HG03520 (cell line): ENCODE results near the gene CHAD.
"Not testable (repeated sequence)": the region's sequence is repeated elsewhere in the genome, so short reads cannot be mapped to it uniquely, and the experiment has no call there.

ENCODE experiments used
- ATAC-seq: cut with Tn5 transposase; IDR thresholded peaks from one replicate; pipeline ENCODE4 v1.9.1; 2021; ENCODE audit warnings: mild to moderate bottlenecking, moderate library complexity; ENCODE audit not compliant: unreplicated experiment

CHAD gene

DNA sequence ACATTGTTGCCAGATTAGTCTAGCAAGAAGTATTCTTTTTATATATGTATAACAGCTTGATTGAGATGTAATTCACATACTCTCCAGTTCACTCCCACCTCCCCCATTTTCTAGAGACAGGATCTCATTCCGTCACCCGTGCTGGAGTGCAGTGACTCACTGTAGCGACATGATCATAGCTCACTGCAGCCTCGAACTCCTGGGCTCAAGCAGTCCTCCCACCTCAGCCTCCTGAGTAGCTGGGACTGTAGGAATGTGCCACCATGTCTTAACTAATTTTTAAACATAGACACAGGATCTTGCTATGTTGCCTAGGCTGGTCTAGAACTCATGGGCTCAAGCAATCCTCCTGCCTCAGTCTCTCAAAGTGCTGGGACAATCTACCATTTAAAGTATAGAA is 6.7 kb upstream of the CHAD start:
- ATAC-seq, result no peak

DNA sequence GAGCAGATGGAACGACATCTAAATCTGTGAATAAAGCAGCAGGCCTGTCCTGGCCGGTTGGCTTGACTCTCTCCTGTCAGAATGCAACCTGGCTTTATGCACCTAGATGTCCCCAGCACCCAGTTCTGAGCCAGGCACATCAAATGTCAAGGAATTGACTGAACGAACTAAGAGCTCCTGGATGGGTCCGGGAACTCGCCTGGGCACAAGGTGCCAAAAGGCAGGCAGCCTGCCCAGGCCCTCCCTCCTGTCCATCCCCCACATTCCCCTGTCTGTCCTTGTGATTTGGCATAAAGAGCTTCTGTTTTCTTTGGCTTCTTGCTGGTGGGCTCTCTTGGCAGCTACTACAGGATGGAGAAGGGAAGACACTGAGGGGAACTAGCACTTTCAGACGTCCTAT is 5.8 kb upstream of the CHAD start:
- no peak for ATAC-seq

DNA sequence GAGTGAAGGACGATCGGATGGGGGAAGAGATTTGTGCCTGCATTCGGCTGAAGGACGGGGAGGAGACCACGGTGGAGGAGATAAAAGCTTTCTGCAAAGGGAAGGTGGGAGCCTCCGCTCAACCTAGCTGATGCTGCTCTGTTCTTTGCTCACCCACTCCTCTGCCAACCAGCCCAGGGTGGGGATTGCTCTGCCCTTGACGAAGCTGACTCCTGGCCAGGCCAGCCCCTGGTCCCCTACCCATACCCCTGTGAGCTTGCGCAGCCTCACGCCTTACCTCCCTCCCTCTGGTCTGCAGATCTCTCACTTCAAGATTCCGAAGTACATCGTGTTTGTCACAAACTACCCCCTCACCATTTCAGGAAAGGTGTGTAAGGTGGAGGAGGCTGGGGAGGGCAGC is 5.2 kb upstream of the CHAD start:
- ATAC-seq, result no peak

DNA sequence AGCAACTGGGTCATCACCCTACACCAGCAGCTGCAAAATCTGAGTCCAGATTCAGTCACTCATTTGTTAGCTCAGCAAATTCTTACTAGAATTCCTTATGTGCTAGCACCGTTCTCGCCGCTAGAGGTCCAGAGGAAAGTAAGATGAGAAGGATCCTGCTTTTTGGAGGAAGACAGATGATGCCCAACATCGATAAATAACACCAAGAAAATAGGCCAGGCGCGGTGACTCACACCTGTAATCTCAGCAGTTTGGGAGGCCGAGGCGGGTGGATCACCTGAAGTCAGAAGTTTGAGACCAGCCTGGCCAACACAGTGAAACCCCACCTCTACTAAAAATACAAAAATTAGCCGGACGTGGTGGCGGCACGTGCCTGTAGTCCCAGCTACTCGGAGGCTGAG is 4.1 kb upstream of the CHAD start:
- not testable (repeated sequence) for ATAC-seq

DNA sequence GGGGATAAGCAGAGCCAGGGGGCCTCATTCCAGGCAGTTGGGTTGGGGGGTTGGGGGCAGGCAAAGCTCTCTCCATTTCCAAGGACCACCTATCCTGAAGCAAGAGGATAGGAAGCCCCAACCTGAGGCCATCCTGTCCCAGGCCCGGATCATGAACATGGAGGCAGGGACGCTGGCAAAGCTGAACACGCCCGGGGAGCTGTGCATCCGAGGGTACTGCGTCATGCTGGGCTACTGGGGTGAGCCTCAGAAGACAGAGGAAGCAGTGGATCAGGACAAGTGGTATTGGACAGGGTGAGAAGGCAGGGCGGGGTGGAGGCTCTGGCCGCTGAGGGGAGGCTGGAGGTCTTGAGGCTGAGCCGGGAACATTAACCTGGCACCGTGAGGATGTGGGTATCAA is 3.6 kb upstream of the CHAD start:
- no peak for ATAC-seq

DNA sequence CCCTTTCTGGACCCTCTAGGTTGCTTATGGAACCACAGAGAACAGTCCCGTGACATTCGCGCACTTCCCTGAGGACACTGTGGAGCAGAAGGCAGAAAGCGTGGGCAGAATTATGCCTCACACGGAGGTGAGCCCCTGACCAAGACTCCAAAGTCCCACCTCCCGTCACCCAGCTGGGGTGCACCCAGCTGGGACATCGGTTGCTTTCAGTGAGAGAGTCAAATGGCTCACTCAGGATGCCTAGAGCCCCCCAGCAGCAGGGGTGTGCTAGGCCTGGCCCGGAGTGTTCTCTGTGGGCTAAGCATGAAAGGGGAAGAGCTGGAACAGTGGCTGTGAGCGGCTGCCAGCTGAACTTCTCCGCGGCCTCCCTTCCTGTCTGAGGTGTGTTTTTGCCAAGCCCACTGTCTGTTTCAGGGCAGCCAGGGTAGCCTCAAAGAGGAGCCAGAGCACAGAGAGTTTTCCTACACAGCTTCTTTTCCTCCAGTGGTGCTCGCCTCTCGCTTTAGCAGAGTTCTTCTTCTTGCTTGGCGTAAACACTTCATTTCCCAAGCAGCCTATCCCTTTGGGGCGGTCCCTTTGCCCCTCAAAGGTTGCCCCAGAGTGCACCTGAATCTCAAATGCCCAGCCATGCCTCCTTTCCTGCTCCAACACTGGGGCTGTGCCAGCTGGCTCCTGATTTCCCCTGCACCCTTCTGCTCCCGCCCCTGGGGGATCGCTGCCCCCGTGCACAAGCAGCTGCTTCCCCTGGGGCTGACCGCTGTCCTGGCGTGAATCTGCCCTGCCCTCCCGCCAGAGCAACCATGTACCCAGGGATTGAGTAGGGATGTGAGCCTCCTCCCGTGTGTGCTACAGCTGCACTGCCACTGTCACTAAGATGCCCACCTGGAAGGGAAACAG is 2.6 kb upstream of the CHAD start:
- ATAC-seq, result no peak

DNA sequence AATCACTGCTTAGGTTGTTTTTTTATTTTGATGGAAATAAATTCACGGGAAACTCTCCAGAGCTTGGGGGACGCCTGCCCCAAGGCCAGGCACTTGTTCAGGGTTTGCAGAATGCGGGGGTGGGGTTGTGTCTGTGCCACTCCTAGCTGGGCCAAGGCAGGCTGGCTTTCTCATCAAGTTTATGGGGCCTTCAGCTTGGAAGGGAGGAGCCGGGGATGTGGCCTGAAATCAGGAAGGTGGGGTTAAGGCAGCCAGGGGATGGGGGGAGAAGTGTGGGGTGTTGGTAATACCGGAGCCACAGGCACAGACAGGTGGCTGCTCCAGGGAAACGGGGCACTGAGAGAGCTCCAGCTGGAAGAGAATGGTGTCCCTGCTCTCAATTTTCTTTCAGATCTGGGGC is 1.7 kb upstream of the CHAD start:
- ATAC-seq, result no peak

DNA sequence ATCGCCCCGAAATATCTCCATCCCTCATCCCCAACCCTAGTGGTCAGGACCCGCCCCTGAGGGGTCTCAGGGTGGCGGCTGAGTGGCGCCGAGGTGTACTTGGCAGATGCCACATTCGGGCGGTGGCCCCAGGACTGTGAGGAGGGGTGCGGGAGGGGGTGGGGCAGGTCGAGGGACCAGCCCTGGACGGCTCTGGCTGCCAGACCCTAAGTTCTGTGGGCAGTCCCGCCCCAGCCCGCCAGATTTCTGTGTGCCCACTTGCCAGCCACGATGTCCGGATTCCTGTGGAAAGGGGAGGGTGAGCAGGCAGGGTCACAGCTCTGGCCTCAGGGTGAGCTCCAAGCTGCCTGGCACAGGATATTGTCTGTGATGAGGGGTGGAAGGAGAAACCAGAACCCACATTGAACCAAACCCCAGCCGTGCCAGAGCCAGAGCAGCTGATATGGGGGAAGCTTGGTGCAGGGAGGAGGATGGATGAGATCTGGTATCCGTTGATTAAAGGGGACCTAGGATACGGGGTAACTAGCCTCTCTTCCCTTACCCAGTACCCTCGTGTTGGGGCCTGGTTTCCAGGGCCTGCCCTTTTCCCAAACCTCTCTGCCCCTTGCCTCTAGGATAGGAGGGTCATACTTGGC is 1.1 kb upstream of the CHAD start:
- ATAC-seq, result no peak

DNA sequence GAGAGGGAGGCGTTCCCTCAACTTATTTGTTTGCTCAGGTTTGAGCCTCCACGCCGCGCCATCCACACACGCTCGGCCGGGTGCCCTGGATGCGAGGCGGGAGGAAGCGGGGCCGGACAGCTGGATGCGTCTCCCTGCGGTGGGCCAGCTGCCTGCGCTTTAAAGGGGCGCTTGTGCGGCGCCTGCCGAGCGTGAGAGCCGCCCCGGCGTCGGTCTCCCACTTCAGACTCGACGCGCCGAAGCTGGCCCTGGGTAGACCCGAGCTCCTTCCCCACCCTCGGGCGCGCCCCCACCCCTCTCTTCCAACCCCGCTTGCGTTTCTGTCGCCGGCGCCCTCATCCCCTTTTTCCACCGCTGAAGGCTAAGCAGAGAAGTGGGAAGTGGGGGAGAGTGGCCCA is 527 bp upstream of the CHAD start:
- no peak for ATAC-seq

DNA sequence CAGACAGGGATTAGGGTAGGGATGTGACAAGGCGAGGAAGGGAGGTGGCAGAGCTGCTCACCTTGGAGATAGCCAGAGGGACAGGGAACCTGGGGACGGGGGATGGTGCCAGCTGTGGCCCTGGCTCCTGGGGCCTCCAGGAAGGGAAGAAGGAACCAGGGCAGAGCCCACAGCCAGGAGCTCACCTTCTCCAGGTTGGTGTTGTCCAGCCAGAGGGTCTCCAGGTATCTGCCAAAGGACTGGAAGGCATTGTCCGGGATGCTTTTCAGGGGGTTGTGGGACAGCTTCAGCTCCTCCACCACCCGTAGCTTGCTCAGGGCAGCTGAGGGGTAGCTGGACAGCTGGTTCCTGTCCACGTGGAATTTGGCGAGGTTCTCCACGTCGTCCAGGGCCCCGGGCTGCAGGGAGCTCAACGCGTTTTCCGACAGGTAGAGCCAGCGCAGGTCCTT is 801 bp downstream of the CHAD start:
- ATAC-seq, result no peak

DNA sequence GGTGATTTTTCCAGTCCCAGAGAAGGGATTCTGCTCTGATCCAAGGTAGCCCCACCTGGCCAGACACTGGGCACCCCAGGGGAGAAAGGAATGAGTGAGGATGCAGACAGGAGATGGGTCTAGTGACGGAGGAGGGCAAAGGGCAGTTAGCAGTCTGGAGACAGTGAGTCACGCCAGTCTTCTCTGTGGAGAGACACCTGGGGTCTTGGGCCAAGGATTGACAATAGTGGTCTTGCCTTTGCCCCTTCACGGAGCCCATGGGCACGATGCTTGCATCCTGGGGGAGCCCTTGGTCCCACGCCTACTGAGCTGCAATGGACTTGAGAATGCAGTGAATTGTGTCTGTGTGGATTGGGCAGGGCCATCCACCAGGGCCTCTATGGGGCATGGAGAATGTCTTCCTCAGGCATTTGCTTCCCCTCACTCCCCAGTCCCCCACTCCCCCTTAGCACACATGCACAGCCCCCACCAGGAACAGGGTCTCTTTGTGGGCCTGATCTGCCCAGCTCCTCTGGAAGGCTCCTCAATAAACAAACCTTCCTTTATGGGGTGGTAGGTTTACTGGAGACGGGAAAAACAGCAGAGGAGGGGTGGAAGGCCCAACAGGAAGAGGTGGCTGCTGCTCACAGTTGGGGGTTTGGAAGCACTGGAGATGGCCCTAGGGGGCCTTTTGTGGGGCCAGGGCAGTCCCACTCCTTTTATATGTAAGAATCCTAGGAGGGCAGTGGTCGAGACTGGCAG is 1.4 kb downstream of the CHAD start:
- no peak for ATAC-seq

DNA sequence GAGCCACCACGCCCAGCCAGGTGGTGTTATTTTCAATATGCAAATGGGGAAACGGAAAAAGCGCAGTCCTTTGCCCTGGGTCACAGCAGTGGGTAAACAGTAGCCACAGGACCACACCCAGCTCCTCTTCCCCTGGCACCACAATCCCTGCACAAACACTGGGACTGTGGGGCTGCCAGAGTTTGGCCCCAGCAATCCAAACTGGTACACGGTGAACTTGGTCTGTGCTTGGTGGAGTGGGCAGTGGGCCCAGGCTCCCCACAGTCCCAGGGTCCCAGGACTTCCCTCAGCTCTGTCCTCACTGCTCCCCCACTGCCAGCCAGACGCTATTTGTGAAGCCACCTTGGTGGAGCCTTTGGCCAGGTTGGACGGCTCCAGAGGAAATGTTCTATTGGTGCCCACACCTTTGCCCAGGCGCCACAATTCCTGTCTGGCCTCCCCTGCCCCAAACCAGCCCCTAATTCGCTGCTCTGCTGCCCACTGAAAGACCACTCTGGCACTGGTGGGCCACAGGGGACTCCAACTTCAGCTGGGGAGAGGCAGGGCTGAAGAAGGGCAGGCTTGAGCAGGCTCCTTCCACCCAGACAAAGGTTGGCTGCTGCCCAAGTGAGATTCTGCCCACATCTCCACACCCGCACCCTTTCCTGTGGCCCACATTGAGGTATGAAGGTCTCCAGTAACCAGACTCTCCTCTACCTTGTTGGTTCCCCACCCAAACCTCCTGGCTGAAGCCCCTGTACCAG is 2.1 kb downstream of the CHAD start:
- no peak for ATAC-seq

DNA sequence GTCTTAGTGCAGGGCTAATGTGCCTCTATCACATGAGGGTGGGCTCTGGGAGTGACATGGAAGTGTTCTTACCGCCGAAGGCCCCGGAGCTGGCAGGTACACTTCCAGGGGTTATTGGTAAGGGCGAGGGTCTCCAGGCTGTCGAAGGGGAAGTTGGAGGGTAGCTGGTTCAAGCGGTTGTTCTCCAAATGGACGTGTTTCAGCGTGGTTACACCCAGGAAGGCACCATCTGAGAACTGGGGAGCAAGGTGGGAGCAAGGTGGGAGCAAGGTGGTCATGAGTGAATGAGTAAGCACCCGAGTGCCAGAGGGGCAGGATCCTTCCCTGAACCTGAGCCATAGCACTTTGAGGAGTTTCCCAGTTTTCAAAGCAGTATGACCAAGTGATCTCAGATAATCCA is 3.0 kb downstream of the CHAD start:
- no peak for ATAC-seq

DNA sequence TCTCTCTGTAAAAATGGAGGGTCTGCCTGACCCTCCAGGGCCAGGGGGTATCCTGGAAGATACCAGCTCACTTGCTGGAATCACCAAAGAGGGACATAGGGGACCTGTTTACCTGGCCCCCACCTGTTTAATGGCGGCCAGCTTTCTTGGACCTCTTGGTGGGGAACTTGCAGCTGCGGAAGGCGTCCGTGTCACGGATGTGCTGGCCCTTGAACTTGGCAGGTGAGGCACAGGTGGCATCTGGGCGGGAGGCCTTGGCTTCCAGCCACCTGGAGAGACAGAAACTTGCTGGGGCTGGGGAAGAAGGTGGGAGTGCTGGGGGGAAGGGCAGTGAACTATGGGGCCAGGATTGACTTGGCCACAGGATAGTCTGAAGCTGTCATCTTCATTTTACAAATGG is 3.5 kb downstream of the CHAD start:
- ATAC-seq, result no peak

DNA sequence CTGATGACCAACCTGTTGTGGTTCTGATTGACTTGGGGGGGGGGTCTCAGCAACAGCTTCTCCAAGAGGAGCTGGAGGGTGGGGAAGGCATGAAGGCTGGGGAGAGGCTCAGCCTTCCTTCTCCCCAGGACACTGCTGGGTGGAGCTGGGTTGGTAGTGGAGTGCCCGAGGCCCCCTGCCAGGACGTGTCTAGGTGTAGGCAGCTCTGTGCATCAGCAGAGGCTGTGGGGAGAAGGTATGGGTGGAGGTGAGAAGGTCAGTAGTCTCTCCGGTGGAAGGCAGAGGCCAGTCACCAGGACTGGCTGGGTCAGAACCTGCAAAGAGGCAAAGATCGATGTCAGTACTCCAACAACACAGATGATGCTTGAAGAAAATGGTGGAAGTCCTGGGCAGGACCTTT is 3.9 kb downstream of the CHAD start:
- ATAC-seq, result no peak

DNA sequence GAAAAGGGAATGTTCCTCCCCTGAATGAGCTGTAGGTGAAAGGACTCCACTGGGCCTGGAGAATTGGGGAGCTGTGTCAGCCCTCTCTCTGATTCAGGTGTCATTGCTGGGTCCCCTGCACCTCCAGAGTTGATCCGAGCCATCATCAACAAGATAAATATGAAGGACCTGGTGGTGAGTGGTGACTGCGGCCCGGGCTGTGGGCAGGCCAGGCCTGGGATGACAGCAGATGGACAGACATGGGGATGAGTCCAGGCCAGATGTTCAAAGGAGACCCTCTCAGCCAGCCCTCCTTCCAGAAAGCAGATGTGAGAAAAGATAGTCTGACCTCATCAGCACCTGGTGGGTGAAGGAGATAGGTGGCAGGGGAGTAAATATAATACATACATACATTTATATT is 4.6 kb downstream of the CHAD start:
- ATAC-seq, result no peak

DNA sequence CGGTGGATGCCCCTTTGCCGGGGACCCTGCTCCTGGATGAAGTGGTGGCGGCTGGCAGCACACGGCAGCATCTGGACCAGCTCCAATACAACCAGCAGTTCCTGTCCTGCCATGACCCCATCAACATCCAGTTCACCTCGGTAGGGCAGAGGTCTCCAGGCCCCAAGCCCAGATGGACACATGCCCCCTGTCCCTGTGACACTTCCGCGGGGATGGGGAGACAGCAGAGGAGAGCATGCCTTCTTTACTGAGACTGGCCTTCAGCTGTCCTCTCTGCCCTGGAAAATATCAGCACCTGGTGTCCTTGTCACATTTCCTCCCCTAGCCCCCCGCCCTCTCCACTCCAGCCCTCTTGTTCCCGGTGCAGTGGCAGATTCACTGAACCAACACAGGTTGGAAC is 6.2 kb downstream of the CHAD start:
- ATAC-seq, result no peak

DNA sequence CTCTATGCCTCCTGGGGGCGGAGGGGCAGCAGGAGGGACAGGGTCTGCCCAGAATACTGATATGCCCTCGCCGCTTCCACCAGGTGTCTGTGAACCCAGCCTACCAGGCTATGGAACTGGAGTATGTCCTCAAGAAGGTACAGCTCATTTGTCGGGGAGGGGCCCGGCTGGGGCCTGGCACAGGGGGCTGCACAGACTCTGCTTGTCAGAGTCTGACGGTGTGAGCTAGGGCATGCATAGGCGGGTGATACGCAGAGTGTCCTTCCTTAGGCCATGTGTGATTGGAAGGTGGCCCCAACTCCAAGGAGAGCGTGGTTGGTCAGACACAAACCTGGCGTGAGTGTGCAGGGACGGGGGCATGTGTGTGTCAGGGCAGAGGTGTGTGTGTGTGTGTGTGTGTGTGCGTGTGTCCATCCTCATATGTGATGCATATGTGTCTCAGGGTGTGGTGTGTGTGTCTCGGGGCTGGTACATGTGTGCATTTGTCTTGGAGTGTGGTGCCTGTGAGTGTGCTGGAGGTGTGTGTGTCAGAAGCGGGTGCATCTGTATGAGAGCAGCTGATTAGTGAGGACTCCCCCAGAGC is 7.0 kb downstream of the CHAD start:
- ATAC-seq, result no peak

DNA sequence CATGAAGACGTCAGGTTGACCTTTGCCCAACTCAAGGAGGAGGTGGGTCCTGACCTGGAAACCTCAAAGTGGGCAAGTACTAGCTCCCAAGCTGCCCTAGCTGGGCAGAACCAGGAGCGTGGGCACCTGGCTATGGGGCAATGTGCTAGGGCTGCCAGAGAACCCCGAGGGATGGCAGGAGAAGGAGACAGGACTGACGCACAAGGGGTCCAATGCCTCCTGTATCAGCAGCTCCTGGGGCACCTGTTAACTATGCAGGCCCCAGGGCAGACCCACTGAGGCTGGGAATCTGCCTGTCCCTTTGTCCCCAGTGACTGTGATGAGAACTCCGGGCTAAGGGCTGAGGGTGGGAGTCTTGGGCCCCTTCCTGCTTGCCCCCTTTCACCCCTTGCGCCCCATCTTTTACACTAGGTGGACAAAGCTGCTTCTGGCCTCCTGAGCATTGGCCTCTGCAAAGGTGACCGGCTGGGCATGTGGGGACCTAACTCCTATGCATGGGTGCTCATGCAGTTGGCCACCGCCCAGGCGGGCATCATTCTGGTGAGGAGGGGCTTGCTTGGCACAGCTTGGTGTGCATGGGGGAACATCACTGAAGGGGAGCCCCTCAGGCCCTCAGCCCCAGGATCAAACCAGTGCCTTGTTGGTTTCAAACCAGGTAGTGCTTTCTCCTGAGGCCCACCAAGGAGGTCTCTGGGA is 7.7 kb downstream of the CHAD start:
- ATAC-seq, result no peak

DNA sequence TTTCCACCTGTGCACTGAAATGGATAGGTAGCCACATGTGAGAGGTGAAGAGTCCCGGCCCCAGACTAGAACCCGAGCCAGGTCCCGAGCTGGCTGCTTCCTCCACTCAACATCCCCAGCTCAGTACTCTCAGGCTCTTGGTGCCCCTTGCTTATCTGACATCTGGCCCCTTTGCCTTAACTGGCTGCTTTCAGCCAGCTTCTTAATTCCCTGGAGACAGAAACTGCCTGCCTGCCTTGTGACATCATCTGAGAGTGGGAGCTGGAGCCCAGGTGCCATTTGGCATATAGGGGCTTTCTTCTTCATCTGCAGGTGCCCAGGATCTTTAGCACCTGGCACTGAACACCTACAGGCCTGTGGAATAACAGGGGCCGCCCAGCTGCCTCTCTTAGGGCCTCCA is 8.9 kb downstream of the CHAD start:
- no peak for ATAC-seq
